ENCODE measurements around the gene MYO15A.

The MYO15A gene

GRCh38 chr17:18224387-18225120, 116.0 kb downstream of the MYO15A start:
- DNase-seq, result no peak

DNA sequence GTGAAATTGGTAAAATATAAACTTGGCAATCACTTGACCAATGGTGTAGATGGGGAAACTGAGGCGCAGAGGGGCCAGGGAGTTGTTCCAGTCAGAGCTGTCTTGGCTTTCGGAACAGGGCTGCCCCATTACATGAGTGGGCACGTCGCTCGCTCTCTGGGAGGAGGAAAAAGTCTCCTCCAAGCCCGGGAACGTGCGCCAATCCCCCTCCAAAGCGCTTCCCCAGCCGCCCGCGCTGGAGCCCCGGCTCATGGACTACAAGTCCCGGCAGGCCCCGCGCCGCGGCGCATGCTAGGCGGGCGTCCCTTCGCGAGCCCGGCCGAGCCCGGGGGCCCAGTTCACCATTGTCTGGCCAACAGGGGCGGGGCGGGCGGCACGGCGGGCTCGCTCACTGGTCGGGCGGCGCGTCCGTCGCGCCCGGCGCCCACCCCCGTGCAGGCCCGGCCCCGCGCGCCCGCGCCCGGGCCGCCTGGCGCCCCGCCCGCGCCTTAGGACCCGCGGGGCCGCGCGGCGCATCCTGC, 116.6 kb downstream of the MYO15A start, which contains the start of gene LLGL1:
Gene LLGL1, plus strand, starts transcription at position 515 of the 521 bp plus-strand sequence. CDS start 48 bp downstream, outside the sequence.
- DNase-seq, result peak; percentile 92

DNA sequence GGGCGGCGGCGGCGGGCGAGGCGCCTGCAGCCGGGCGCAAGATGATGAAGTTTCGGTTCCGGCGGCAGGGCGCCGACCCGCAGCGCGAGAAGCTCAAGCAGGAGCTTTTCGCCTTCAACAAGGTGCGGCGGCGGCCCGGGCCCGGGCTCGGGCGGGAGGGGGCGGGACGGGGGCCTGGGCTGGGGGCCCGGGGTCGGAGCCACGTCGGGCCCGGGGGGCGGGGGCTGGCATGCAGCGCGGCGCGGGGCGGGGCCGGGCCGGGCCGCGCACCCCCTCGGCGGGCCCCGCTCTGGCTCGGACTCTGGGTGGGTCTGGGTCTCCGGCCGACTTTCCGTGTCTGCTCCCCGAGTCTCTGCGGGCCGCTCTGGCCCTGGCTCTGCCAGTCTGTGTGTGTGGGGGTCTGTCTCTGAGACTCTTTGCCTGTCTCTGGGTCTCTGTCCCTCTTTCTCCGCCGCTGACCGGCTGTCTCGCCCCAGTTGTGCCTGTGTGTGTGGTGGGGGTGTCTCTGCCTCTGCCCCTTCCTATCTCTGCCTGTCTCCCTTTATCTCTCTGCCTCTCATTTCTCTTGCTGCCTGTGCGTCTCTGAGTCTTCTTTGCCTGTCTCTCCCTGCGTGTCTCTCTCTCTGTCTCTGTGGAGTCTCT, 117.2 kb downstream of the MYO15A start:
- no peak for DNase-seq

GRCh38 chr17:18226284-18226945, 117.9 kb downstream of the MYO15A start:
- DNase-seq, result no peak

DNA sequence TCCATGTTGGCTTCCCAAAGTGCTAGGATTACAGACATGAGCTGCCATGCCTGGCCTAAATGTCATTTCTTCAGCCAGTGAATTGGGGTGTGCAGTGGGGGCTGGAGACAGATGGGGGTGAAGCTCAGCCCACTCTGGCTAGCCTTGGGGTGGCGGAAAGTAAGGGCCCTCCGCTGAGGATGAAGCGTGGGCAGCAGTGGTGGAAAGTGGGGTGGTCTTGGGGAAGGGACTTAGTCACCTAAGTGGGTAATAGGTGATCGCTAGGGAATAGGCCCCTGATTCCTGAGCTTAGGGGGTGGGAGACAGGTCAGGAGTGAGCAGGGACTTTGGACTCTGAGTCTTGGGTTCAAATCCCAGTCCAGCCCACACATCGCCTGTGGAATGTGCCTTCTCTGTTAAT, 119.1 kb downstream of the MYO15A start:
- DNase-seq, result no peak

DNA sequence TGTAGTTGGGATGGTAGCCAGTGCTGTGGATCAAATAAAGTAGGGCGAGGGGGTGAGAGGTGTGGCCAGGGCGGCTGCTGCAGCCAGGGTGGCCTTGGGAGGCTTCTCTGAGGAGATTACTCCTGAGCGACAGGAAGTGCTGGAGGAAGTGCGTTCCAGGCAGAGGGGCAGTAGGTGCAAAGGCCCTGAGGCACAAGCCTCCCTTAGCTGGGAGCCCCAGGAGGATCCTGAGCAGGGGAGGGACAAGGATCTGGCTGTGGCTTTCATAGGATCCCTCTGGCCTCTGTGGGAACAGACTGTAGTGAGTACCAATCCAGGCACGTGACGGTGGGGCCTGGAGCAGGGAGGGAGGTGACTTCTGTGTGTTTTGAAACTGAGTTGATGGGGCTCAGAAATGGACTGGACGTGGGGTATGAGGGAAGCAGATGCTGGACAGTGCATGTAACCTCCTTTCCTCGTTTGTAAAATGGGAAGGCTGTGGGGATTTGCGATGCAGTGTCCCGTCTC, 119.7 kb downstream of the MYO15A start:
- DNase-seq, result no peak

- no peak for DNase-seq
These were observed 120.7 kb downstream of the MYO15A start for GRCh38 chr17:18229254-18229653.

Measured in NCI-H510A (cell line).